RPMI8226 (cell line): ENCODE results near the gene ATG7.

Source experiments
- DNase-seq: peaks from one replicate; pipeline ENCODE4 v3.0.0-alpha.2; 2015

The ATG7 gene, protein sequence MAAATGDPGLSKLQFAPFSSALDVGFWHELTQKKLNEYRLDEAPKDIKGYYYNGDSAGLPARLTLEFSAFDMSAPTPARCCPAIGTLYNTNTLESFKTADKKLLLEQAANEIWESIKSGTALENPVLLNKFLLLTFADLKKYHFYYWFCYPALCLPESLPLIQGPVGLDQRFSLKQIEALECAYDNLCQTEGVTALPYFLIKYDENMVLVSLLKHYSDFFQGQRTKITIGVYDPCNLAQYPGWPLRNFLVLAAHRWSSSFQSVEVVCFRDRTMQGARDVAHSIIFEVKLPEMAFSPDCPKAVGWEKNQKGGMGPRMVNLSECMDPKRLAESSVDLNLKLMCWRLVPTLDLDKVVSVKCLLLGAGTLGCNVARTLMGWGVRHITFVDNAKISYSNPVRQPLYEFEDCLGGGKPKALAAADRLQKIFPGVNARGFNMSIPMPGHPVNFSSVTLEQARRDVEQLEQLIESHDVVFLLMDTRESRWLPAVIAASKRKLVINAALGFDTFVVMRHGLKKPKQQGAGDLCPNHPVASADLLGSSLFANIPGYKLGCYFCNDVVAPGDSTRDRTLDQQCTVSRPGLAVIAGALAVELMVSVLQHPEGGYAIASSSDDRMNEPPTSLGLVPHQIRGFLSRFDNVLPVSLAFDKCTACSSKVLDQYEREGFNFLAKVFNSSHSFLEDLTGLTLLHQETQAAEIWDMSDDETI

GRCh38 chr3:11271986-11272904 lies at the start of gene ATG7:
TSS of gene ATG7 (plus strand) at chr3:11272397. CDS start at chr3:11298696, 26,299 bp downstream.
- peak; percentile 97 for DNase-seq

GRCh38 chr3:11224010-11224409 lies 48.2 kb upstream of the ATG7 start:
- DNase-seq: no peak

DNA sequence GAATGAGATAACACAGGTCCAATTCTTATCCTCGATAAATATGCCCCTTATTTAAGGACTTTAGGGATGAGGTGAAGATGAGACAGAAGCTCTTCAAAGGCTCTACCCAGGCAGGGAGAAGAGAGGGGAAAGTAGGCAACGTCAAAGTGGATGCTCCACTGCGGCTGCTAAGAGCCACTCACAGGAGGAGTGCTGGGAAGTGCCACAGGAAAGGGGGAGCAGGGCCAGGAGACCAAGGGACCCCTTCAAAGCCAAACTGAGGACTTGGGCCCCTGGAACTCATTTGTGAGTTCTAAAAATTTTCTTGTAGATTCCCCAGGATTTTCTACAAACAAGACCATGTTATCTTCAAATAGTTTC lies 47.3 kb upstream of the ATG7 start:
- no peak for DNase-seq

DNA sequence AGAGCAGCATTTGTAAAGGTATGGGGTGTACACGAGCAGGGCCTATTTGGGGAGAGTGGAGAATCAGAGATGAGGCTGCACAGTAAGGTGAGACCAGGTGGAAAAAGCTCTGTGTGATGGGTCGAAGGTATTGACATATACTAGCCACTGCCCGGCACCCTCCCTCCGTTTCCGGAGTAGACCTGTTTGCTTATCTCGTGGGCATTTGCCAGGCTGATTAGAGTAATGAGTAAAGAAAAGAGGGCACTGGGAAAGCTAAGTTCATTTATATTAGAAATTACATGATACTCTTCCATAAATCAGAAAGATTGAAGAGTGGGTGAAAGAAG lies 46.2 kb upstream of the ATG7 start:
- no peak for DNase-seq

GRCh38 chr3:11228041-11228440 lies 44.2 kb upstream of the ATG7 start:
- DNase-seq: no peak

DNA sequence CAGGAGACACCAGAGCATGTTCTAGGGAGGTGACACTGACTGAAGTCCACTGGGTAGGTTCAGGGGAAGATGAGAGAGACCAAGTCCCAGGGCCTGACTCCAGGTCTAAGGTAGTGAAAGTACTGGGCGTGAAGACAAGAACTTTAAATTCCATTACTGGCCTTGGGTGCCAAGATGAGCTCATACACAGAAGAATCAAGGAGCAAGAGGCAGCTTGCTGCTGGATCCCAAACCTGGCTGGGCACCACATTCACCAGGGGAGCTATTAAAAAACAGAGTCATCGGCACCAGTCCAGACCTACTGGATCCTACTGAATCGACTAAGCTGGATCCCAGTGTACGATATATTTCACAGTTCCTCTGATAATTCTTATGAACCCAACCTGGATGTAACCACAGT lies 42.1 kb upstream of the ATG7 start:
- no peak for DNase-seq

DNA sequence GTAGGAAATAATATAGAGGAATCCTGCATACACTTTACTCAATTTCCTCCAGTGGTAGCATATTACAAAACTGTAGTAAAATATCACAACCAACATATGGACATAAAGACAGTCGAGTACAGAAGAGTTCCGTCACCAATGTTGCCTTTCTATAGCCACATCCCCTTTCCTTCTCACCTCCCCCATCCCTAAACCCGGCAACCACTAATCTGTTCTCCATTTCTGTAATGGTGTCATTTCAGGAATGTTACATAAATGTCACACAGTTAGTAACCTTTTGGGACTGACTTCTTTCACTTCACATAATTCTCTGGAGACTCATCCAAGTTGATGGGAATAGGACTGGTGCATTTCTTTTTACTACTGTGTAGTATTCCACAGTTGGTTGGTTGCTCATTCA lies 41.4 kb upstream of the ATG7 start:
- DNase-seq: no peak

GRCh38 chr3:11235385-11235784 lies 36.8 kb upstream of the ATG7 start:
- no peak for DNase-seq

GRCh38 chr3:11236588-11237461 lies 35.4 kb upstream of the ATG7 start:
- DNase-seq: peak; percentile 81

- DNase-seq: no peak
Observed at GRCh38 chr3:11238060-11238459, 34.1 kb upstream of the ATG7 start.

DNA sequence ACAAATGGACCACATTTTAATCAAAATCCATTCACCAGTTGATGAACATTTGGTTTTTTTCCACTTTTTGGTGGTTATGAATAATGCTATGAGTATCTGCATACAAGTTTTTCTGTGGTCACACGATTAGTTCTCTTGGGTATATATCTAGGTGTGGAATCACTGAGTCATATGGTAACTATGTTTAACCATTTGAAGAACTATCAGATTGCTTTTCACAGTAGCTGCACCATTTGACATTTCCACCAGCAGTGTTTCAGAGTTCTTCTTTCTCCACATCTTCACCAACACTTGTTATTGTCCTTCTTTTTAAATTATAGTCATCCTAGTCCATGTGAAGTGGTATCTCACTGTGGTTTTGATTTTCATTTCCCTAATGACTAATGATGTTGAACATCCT lies 33.3 kb upstream of the ATG7 start:
- DNase-seq: no peak

DNA sequence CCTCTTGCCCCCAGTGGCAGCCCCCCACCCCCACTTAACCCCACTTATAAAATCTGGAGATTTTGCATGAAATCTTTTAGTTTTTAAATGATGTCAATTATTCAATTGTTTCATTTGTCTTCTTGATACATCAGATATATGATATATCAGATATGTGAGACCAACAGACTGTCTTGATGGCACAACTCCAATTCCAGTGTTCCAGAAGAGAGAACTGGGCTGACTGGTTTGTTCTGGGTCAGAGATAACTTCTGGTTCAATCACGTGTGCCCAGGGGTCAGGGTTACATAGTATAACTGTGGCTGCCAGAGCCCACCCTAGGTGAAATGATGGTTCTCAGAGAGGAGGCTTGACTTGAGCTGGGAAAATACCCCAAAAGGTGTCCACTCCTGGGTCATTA lies 32.4 kb upstream of the ATG7 start:
- DNase-seq: no peak

DNA sequence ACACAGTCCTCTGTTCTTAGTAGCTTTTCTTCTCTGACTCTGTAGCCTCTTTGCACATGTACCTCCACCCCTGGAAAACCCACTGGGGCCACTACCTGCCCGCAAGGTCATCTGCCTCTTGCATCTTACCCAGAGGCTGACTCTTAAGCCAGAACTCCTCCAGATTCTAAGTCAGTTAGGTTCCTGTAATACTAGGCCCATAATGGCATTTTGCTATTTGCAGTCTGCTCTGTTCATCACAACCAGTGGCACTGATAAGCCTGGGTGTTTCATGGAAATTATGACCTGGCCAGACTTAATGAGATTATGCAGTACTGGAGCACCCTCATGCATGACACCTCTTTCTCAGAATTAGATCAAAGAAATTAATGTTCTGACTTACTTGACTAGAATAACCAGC lies 31.7 kb upstream of the ATG7 start:
- DNase-seq: no peak

GRCh38 chr3:11244121-11244677 lies 28.0 kb upstream of the ATG7 start:
- no peak for DNase-seq

DNA sequence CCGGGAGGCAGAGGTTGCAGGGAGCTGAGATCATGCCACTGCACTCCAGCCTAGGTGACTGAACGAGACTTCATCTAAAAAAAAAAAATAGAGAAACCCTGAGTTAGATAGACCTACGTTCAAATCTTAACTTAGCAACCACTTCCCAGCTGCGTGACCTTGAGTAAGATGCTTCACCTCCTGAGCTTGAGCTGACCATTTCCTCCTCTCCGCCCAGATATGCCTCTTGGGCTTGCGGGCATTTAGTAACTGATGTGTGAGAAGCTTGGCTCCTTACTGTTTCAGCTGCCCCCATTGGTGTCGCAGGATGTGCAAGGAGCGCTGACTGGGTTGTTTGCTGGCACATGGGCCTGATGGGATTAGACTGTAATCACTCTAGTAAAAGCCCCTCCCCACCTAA lies 26.9 kb upstream of the ATG7 start:
- DNase-seq: no peak

GRCh38 chr3:11245827-11246662 lies 26.2 kb upstream of the ATG7 start:
- DNase-seq: no peak

GRCh38 chr3:11246663-11246970 lies 25.6 kb upstream of the ATG7 start:
- no peak for DNase-seq

DNA sequence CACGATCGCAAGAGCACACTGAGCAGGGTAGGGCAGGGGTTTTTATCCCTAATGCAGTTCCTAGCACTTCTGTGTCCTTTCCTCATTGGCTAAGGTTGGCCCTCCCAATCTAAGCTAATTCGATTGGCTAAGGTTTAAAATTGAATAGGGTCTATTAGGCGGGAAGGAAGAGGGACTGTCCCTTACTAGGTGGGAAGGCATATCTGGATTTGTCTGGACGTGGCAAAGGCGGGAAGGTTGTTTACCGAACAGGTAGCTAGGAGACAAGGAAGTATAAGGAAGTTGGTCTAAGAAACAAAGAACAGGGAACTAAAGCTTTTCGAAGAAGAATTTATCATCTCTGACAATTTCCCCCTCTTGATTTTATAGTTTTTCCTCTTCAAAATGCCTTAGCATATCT lies 24.8 kb upstream of the ATG7 start:
- no peak for DNase-seq

- no peak for DNase-seq
Observed at GRCh38 chr3:11248596-11248995, 23.6 kb upstream of the ATG7 start.

GRCh38 chr3:11250902-11251806 lies 21.0 kb upstream of the ATG7 start:
- no peak for DNase-seq

- no peak for DNase-seq
Observed at GRCh38 chr3:11251807-11252176, 20.4 kb upstream of the ATG7 start.
